H1 (cell line): ENCODE results near the gene FAM83B. TPM values are rescaled to one million over a fixed set of nuclear protein-coding genes. Genes with fewer than 3 reads are reported as not detected.

Experiments used
- CTCF ChIA-PET: fragments of 300-600 bp; sonication (Branson Sonifier 250); formaldehyde crosslinking; loops from one replicate; lab custom pipeline; 2021; ENCODE audit not compliant: partially characterized antibody; lab: Charles Lee
- POLR2A ChIA-PET: fragments of 300-600 bp; sonication (Branson Sonifier 250); formaldehyde crosslinking; loops from one replicate; lab custom pipeline; 2021; ENCODE audit warnings: inconsistent platforms; ENCODE audit not compliant: partially characterized antibody; lab: Charles Lee
- DNase-seq, 2 experiments: peaks; one replicate each; pipeline versions ENCODE4 v3.0.0 to v3.0.0-alpha.2; 2010 to 2022; ENCODE audit warnings: low spot score in 2 of 2, low read depth in 1 of 2, mixed read lengths in 1 of 2
- FAIRE-seq: peaks from 2 replicates; lab custom pipeline; 2011; peaks lifted over from hg19 to GRCh38; lab: Jason Lieb, UNC
- H2AFZ ChIP-seq: 2 replicates; pipeline ENCODE4 v1.8.1; 2012; ENCODE audit warnings: low read length, inconsistent platforms
- H2AK5ac ChIP-seq: 2 replicates; pipeline ENCODE4 v1.6.1; 2013; ENCODE audit warnings: low read depth, low read length
- H2BK120ac ChIP-seq: replicated peaks from 2 replicates; pipeline ENCODE3; 2013; ENCODE audit warnings: low read depth, low read length, inconsistent platforms
- H2BK12ac ChIP-seq: 2 replicates; pipeline ENCODE4 v1.6.1; 2013; ENCODE audit warnings: low read depth, low read length
- H2BK15ac ChIP-seq: 2 replicates; pipeline ENCODE4 v1.6.1; 2013; ENCODE audit warnings: low read length
- H2BK20ac ChIP-seq: 2 replicates; pipeline ENCODE4 v1.6.1; 2013; ENCODE audit warnings: low read length
- H2BK5ac ChIP-seq: 2 replicates; pipeline ENCODE4 v1.6.1; 2013; ENCODE audit warnings: low read depth, low read length
- H3K14ac ChIP-seq: 2 replicates; pipeline ENCODE4 v1.6.1; 2013; ENCODE audit warnings: inconsistent platforms; ENCODE audit not compliant: insufficient read length
- H3K18ac ChIP-seq: 2 replicates; pipeline ENCODE4 v1.6.1; 2013; ENCODE audit warnings: low read length; ENCODE audit errors: extremely low read depth
- H3K23ac ChIP-seq: 2 replicates; pipeline ENCODE4 v1.6.1; 2013; ENCODE audit warnings: inconsistent platforms; ENCODE audit not compliant: insufficient read length
- H3K23me2 ChIP-seq: 2 replicates; pipeline ENCODE4 v1.6.1; 2013; ENCODE audit warnings: low read depth, low read length
- H3K27ac ChIP-seq: 2 replicates; pipeline ENCODE4 v1.6.1; 2011; ENCODE audit warnings: low read depth, low read length, inconsistent platforms
- H3K27me3 ChIP-seq, 4 experiments: replicated peaks in 1 of 4; 1 replicate in 1 of 4; 2 replicates in 3 of 4; pipeline versions ENCODE4 v1.6.1 to v1.8.1; 2011 to 2013; ENCODE audit warnings: low read length in 3 of 4, mild to moderate bottlenecking in 3 of 4, inconsistent platforms in 2 of 4, mixed read lengths in 2 of 4, moderate library complexity in 1 of 4; ENCODE audit not compliant: control insufficient read depth in 3 of 4, insufficient read depth in 3 of 4; ENCODE audit errors: extremely low read depth in 1 of 4
- H3K36me3 ChIP-seq, 4 experiments: 2 replicates each; pipeline versions ENCODE4 v1.6.1 to v1.8.1; 2011 to 2013; ENCODE audit warnings: mild to moderate bottlenecking in 4 of 4, low read length in 3 of 4, moderate library complexity in 2 of 4, control low read depth in 1 of 4, inconsistent platforms in 1 of 4; ENCODE audit not compliant: insufficient read depth in 4 of 4, control insufficient read depth in 2 of 4
- H3K4ac ChIP-seq: replicated peaks from 2 replicates; pipeline ENCODE3; 2013; ENCODE audit warnings: low read length, low read depth, mixed read lengths, inconsistent platforms; ENCODE audit not compliant: insufficient read length
- H3K4me1 ChIP-seq, 4 experiments: replicated peaks in 1 of 4; 1 replicate in 1 of 4; 2 replicates in 3 of 4; pipeline versions ENCODE4 v1.6.1 to v1.8.1; 2011 to 2013; ENCODE audit warnings: low read length in 3 of 4, inconsistent platforms in 2 of 4, mixed read lengths in 1 of 4; ENCODE audit not compliant: insufficient read depth in 4 of 4, control insufficient read depth in 3 of 4
- H3K4me2 ChIP-seq, 2 experiments: 2 replicates each; pipeline versions ENCODE4 v1.6.1 to v1.8.1; 2011 to 2013; ENCODE audit warnings: low read depth in 2 of 2, low read length in 2 of 2, control low read depth in 1 of 2, inconsistent platforms in 1 of 2, mild to moderate bottlenecking in 1 of 2; ENCODE audit not compliant: insufficient read depth in 1 of 2
- H3K4me3 ChIP-seq, 4 experiments: fragments of 200-600, 300-600 bp in 1 of 4; sonication (generic), shearing (Covaris generic), sonication (Bioruptor Twin) in 1 of 4; 2 replicates each; pipeline versions ENCODE4 v1.5.1 to v1.8.1; 2011 to 2016; ENCODE audit warnings: low read length in 4 of 4, low read depth in 3 of 4, control low read depth in 2 of 4, inconsistent platforms in 2 of 4, mild to moderate bottlenecking in 2 of 4, mixed read lengths in 1 of 4, moderate library complexity in 1 of 4; ENCODE audit not compliant: insufficient read depth in 2 of 4; ENCODE audit errors: extremely low read depth in 1 of 4
- H3K56ac ChIP-seq: replicated peaks from 2 replicates; pipeline ENCODE3; 2013; ENCODE audit warnings: low read depth, mild to moderate bottlenecking, mixed read lengths, low read length, inconsistent platforms; ENCODE audit not compliant: insufficient read length
- H3K79me1 ChIP-seq: 2 replicates; pipeline ENCODE4 v1.6.1; 2013; ENCODE audit warnings: low read depth, low read length, control low read depth
- H3K79me2 ChIP-seq, 2 experiments: 2 replicates each; pipeline versions ENCODE4 v1.6.1 to v1.8.1; 2012 to 2013; ENCODE audit warnings: low read length in 2 of 2, mild to moderate bottlenecking in 2 of 2, inconsistent platforms in 1 of 2; ENCODE audit not compliant: insufficient read depth in 2 of 2, control insufficient read depth in 1 of 2
- H3K9ac ChIP-seq, 4 experiments: replicated peaks in 1 of 4; 1 replicate in 1 of 4; 2 replicates in 3 of 4; pipeline versions ENCODE4 v1.6.1 to v1.8.1; 2011 to 2013; ENCODE audit warnings: low read depth in 3 of 4, low read length in 3 of 4, control low read depth in 2 of 4, mild to moderate bottlenecking in 2 of 4, moderate library complexity in 2 of 4, inconsistent platforms in 1 of 4; ENCODE audit errors: extremely low read depth in 1 of 4
- H3K9me3 ChIP-seq, 2 experiments: 2 replicates each; pipeline versions ENCODE4 v1.6.1 to v1.8.1; 2012 to 2013; ENCODE audit warnings: mild to moderate bottlenecking in 2 of 2, moderate library complexity in 2 of 2, control low read depth in 1 of 2, inconsistent platforms in 1 of 2, low read depth in 1 of 2, low read length in 1 of 2, mixed read lengths in 1 of 2; ENCODE audit not compliant: insufficient read depth in 2 of 2
- H4K20me1 ChIP-seq, 2 experiments: replicated peaks in 1 of 2; 2 replicates each; pipeline versions ENCODE3 to v1.8.1; 2011 to 2013; ENCODE audit warnings: inconsistent platforms in 2 of 2, low read length in 2 of 2, mild to moderate bottlenecking in 1 of 2; ENCODE audit not compliant: insufficient read depth in 2 of 2, control insufficient read depth in 1 of 2
- H4K5ac ChIP-seq: 2 replicates; pipeline ENCODE4 v1.6.1; 2013; ENCODE audit warnings: low read length, low read depth, mixed read lengths, inconsistent platforms; ENCODE audit not compliant: insufficient read length
- H4K8ac ChIP-seq: 2 replicates; pipeline ENCODE4 v1.8.0; 2013; ENCODE audit warnings: mild to moderate bottlenecking, moderate library complexity, low read length, inconsistent platforms; ENCODE audit not compliant: insufficient read depth; ENCODE audit errors: extremely low read depth
- H4K91ac ChIP-seq: replicated peaks from 2 replicates; pipeline ENCODE3; 2013; ENCODE audit warnings: low read length, mixed read lengths, inconsistent platforms; ENCODE audit not compliant: insufficient read length
- ATF2 ChIP-seq: IDR thresholded peaks from 2 replicates; pipeline ENCODE4 v1.6.1; 2012; ENCODE audit warnings: low read length, inconsistent platforms
- CTBP2 ChIP-seq: IDR thresholded peaks from 2 replicates; pipeline ENCODE4 v1.7.0; 2011; ENCODE audit warnings: borderline replicate concordance, mild to moderate bottlenecking, moderate library complexity, mixed read lengths, low read length; ENCODE audit not compliant: insufficient read depth, insufficient read length
- CTCF ChIP-seq, 3 experiments: IDR thresholded peaks; 1 replicate in 2 of 3; 2 replicates in 1 of 3; pipeline versions ENCODE4 v1.5.1 to v1.6.1; 2011; ENCODE audit warnings: low read length in 3 of 3, mild to moderate bottlenecking in 3 of 3, inconsistent platforms in 2 of 3, low read depth in 1 of 3, moderate library complexity in 1 of 3; ENCODE audit not compliant: insufficient read depth in 1 of 3; ENCODE audit errors: control extremely low read depth in 1 of 3
- MAFK ChIP-seq: IDR thresholded peaks from 2 replicates; pipeline ENCODE4 v1.6.1; 2012; ENCODE audit warnings: low read depth, mild to moderate bottlenecking, improper control_type of control experiment, low read length
- RAD21 ChIP-seq, 2 experiments: IDR thresholded peaks in 1 of 2; conservative IDR thresholded peaks in 1 of 2; 2 replicates each; pipeline ENCODE4 v1.6.1; 2011; ENCODE audit warnings: low read depth in 2 of 2, low read length in 2 of 2, improper control_type of control experiment in 1 of 2, inconsistent platforms in 1 of 2, mild to moderate bottlenecking in 1 of 2, moderate library complexity in 1 of 2
- RNF2 ChIP-seq: fragments of 200-900, 300-1000 bp; sonication (generic); IDR thresholded peaks from 2 replicates; pipeline ENCODE4 v1.7.1; 2016; ENCODE audit warnings: borderline replicate concordance, low read depth, mild to moderate bottlenecking, antibody characterized with exemption, low read length; ENCODE audit not compliant: poor library complexity, severe bottlenecking; ENCODE audit errors: missing control alignments
- SIRT6 ChIP-seq: IDR thresholded peaks from one replicate; pipeline ENCODE4 v1.7.1; 2012; ENCODE audit warnings: low read length, inconsistent platforms
- SRF ChIP-seq: IDR thresholded peaks from 2 replicates; pipeline ENCODE4 v1.6.1; 2011; ENCODE audit warnings: mild to moderate bottlenecking, low read depth, low read length, moderate library complexity
- TBP ChIP-seq: IDR thresholded peaks from 2 replicates; pipeline ENCODE4 v1.6.1; 2011; ENCODE audit warnings: low read depth, low read length, improper control_type of control experiment
- WGBS, 2 experiments: shearing (Covaris generic) in 1 of 2; methylation state at CpG; one replicate each; pipeline versions ENCODE4 v1.1.6 to v1.1.7; 2013 to 2015; ENCODE audit warnings: low lambda C conversion rate in 2 of 2, mixed read lengths in 2 of 2, inconsistent platforms in 1 of 2, low coverage in 1 of 2, missing lambda C conversion rate in 1 of 2; ENCODE audit not compliant: insufficient replicate concordance in 2 of 2, insufficient coverage in 1 of 2, insufficient read length in 1 of 2; ENCODE audit errors: extremely low coverage in 1 of 2, missing lambda C conversion rate in 1 of 2; 5-methylcytosine and 5-hydroxymethylcytosine counted together
- polyA plus RNA-seq, 7 experiments: library from polyadenylated mRNA; depleted of rRNA in 3 of 7; stranded (reverse) in 5 of 7; unstranded in 2 of 7; fragments of >200 nt in 5 of 7; fragments of 200-250 nt in 2 of 7; gene quantifications; 1 replicate in 5 of 7; 2 replicates in 1 of 7; 4 replicates in 1 of 7; pipeline versions ENCODE4 v1.2.1 to v1.2.3, GENCODE V29; 2011 to 2013; ENCODE audit warnings: missing spikeins in 2 of 7, mixed read lengths in 2 of 7
- total RNA-seq: library from RNA; stranded (reverse); fragmentation: NEBNext Ultra II Directional; extraction: Animal tissue kit (Norgen Biotek cat#: 25700); gene quantifications from 2 replicates; pipeline ENCODE4 v1.2.1, GENCODE V29; 2021

The FAM83B gene
- total and polyA plus RNA-seq, 2 of the 8 experiments (the other 6 are each of a cell fraction or from before 2014, with no cell fraction given): 0.71 to 5.7 TPM

DNA sequence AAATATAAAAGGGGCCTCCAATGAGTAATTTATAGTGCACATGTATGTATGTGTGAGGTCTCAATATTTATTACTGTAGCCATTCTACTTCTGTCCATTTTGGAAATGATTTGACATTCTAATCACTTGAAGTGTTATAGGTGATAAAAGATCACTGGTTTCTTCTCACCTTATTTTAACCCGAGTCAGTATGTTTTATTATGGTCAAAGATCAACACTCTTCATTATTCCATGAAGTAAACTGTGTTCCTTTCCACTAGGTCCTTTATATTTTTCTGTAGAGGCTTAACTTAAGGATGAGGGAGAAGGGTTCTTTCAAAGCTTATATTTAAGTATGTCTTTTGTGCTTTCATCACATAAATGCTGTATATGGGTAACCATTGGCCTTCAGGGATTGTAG lies 47.2 kb downstream of the FAM83B start:
- Histone ChIP-seq H4K8ac (no peak overlapping the region), H3K4me3 (no peak overlapping the region), H2BK120ac (no peak overlapping the region), H3K14ac (no peak overlapping the region), H3K4me2 (no peak overlapping the region), H2BK20ac (no peak overlapping the region), H3K4ac (no peak overlapping the region), H2BK5ac (no peak overlapping the region), H4K91ac (no peak overlapping the region), H2BK12ac (no peak overlapping the region), H4K20me1 (no peaks in the 10 kb centered on the region), H2BK15ac (no peak overlapping the region), H3K56ac (no peak overlapping the region), H3K79me1 (no peaks in the 10 kb centered on the region), H3K23ac (no peak overlapping the region), H3K18ac (no peak overlapping the region), H2AFZ (no peak overlapping the region), H3K79me2 (no peaks in the 10 kb centered on the region), H4K5ac (no peak overlapping the region), H3K9ac (no peak overlapping the region), H2AK5ac (no peak overlapping the region), H3K23me2 (no peaks in the 10 kb centered on the region), H3K9me3 (no peaks in the 10 kb centered on the region), H3K4me1 (no peaks in the 10 kb centered on the region), H3K27ac (no peak overlapping the region), H3K27me3 (no peaks in the 10 kb centered on the region), H3K36me3 (no peaks in the 10 kb centered on the region)
- ChIA-PET POLR2A (no interaction called here), CTCF (no interaction called here)
- FAIRE-seq (no peak), DNase-seq (no peak)
- WGBS, 2 experiments: 88% methylated on average over 1 of the region's 1 CpG; no CpG with 5 or more reads in 1 of the 2 experiments
- TF ChIP-seq CTCF (IDR thresholded peaks at IDR 0.05; ENCODE audit: control extremely low read depth in 1 of 3, insufficient read depth in 1 of 3, low read depth in 1 of 3, low read length in 3 of 3): no peak
- TF ChIP-seq SRF: no peak
- no peak for TF ChIP-seq ATF2
- no peak for TF ChIP-seq SIRT6
- TF ChIP-seq RNF2: no peak
- TF ChIP-seq CTBP2: no peak
- TF ChIP-seq RAD21 (IDR thresholded peaks at IDR 0.05 in 1 of 2, conservative IDR thresholded peaks at IDR 0.05 in 1 of 2; ENCODE audit: low read depth in 2 of 2, low read length in 2 of 2): no peak
- no peak for TF ChIP-seq TBP
- TF ChIP-seq MAFK: no peak
